HG03378 (cell line): ENCODE results near the gene QPCT.
"Not testable (repeated sequence)": the region's sequence is repeated elsewhere in the genome, so short reads cannot be mapped to it uniquely, and the experiment has no call there.

Experiments used
- ATAC-seq: cut with Tn5 transposase; IDR thresholded peaks from one replicate; pipeline ENCODE4 v1.9.1; 2021; ENCODE audit warnings: mild to moderate bottlenecking, moderate library complexity; ENCODE audit not compliant: unreplicated experiment

Gene QPCT

GRCh38 chr2:37357530-37357929 lies 13.1 kb downstream of the QPCT start:
- no peak for ATAC-seq

DNA sequence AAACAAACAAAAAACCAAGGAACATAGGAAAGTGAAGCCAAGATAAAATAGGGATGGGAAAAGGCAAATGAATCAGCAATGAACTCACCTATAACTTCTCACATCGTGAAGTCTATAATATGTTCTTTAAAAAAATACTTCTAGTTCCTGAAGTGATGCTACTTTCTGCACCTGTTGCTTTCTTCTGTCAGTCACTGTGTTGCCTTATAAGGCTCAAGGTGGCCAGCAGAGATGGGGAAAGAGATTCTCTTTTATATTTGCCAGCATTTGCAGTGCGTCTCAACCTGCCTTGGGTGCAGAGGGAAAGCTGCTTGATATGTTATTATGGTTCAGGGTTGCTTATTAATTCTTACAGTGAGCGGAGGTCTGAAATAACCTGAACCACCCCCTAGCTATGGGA lies 14.0 kb downstream of the QPCT start:
- no peak for ATAC-seq

GRCh38 chr2:37361216-37361815 lies 16.9 kb downstream of the QPCT start:
- no peak for ATAC-seq

- ATAC-seq: no peak
Measured at GRCh38 chr2:37361994-37362698, 17.7 kb downstream of the QPCT start.

DNA sequence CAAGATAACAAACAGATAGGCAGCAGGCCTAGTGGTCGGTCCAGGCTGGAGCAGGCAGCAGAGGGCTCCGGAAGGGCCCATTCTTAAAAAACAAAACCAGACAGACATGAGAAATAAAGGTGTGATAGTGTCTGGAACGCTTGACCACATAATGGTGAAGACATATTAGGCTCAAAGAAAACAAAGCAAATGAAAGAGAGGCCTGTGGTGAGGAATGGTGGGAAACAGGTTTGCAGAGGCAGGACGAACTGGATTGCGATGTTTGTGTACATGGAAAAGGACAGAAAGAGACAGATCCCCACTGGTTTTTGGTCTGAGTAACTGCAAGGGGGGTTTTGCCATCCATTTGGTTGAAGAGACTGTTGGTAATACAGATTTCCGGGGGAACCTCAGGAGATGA lies 19.9 kb downstream of the QPCT start:
- no peak for ATAC-seq

GRCh38 chr2:37365669-37366068 lies 21.2 kb downstream of the QPCT start:
- ATAC-seq: peak; percentile 92

DNA sequence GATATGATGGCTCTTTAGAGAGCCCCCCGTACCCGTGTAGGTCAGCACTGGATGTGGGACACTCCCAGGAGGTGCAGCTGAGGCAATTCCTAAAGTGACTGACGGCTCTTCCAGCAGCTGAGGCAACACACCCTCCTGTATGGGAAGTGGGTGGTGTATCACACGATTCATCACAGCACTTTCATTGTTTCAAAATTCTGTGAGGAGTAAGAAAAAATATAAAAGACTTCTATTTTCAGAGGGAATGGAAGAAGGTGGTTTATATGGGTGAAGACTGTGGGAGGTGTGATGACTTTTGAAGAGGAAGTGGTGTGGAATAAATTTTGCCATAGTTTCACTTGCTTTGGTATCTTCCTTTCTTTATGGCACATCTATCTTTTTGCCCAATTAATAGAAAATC lies 22.3 kb downstream of the QPCT start:
- no peak for ATAC-seq

DNA sequence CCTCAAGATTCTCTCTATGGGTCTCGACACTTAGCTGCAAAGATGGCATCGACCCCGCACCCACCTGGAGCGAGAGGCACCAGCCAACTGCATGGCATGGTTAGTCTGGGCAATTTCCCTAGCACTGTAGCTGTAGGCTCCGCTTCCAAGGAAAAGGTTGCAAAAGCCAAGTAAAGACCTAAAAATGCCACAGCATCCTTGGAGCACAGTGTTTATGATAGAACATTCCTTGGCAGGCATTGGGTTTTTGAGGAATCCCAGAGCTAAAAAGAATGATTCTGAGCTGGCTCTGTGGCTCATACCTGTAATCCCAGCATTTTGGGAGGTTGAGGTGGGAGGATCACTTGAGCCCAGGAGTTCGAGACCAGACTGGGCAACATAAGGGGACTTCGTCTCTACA lies 22.9 kb downstream of the QPCT start:
- no peak for ATAC-seq

- ATAC-seq: no peak
Measured at GRCh38 chr2:37367984-37368383, 23.6 kb downstream of the QPCT start.

GRCh38 chr2:37370666-37371065 lies 26.2 kb downstream of the QPCT start:
- no peak for ATAC-seq

- ATAC-seq: no peak
Measured at GRCh38 chr2:37372000-37372399, 27.6 kb downstream of the QPCT start.

GRCh38 chr2:37375741-37376288 lies 31.4 kb downstream of the QPCT start:
- ATAC-seq: no peak

GRCh38 chr2:37376421-37377186 lies 32.2 kb downstream of the QPCT start:
- ATAC-seq: peak; percentile 87

GRCh38 chr2:37377187-37377532 lies 32.7 kb downstream of the QPCT start:
- peak; percentile 58 for ATAC-seq

DNA sequence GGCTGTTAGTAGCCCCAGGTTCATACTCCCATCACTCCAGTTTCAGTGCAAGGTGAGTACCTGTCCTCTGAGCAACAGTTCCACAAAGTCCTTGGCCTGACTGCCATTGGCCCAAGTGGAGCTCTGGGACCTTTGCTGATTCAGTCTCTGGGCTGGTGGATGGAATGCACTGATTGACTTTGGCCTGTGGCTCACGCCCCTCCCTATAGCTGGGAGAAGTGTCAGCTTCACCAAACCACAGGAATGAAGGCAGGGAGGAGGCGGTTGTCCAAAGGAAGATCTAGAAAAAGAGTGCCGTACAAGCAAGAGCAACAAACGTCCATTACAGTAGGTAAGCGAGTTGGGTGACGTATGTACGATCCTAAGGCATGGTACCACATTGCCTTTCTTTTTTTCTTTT lies 34.0 kb downstream of the QPCT start:
- no peak for ATAC-seq

GRCh38 chr2:37379881-37380296 lies 35.5 kb downstream of the QPCT start:
- ATAC-seq: no peak

GRCh38 chr2:37380787-37381186 lies 36.4 kb downstream of the QPCT start:
- not testable (repeated sequence) for ATAC-seq

DNA sequence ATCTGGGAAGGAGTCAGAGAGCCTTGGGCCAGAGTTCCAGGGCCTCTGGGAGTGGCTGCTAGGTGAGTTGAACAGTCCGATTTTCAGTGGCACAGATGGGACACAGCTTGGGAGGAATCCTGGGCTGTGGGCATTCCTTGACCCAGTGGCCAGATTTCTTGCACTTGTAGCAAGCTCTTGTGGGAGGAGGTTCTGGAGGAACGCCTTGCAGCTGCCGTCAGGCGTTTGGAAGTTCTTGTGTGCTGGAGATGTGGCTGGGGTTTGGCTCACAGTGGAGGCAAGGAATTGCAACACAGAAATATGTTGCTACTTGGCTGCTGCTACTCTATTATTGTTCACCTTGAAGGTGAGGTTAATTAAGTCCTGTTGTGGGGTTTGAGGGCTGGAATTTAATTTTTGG lies 39.8 kb downstream of the QPCT start:
- ATAC-seq: not testable (repeated sequence)

GRCh38 chr2:37387148-37387835 lies 42.9 kb downstream of the QPCT start:
- ATAC-seq: no peak

DNA sequence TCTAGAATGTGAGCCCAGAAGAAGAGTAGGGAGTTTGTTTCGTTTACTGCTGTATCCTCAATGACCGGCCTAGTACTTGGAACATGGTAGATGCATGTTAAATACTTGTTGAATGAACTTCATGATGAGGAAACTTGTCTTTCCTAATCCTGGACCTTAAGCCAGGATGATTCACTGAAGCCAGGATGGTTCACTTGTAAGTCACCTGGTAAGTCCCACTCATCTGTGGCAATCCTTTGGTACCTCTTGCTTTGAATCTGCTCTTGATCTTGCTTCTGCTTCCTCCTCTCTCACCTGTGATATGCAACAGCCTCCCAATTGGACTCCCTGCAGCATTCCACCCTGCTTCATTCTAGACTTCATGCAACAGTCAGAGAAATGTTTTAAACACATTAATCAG lies 43.6 kb downstream of the QPCT start:
- no peak for ATAC-seq

GRCh38 chr2:37389395-37389794 lies 45.0 kb downstream of the QPCT start:
- ATAC-seq: no peak
